GM18517 (cell line): ENCODE results near the gene CFAP53.
"Not testable (repeated sequence)": the region's sequence is repeated elsewhere in the genome, so short reads cannot be mapped to it uniquely, and the experiment has no call there.

Source experiments
- ATAC-seq: cut with Tn5 transposase; IDR thresholded peaks from one replicate; pipeline ENCODE4 v1.9.1; 2021; ENCODE audit warnings: mild to moderate bottlenecking, moderate library complexity; ENCODE audit not compliant: unreplicated experiment

Gene CFAP53

GRCh38 chr18:50288348-50289107 lies 22.2 kb upstream of the CFAP53 start:
- ATAC-seq, result not testable (repeated sequence)

GRCh38 chr18:50287441-50288347 lies 21.4 kb upstream of the CFAP53 start, which contains the start of gene CXXC1:
TSS of gene CXXC1 (minus strand) at chr18:50287692. CDS start at chr18:50287589, 103 bp downstream.
- peak; percentile 92 for ATAC-seq

DNA sequence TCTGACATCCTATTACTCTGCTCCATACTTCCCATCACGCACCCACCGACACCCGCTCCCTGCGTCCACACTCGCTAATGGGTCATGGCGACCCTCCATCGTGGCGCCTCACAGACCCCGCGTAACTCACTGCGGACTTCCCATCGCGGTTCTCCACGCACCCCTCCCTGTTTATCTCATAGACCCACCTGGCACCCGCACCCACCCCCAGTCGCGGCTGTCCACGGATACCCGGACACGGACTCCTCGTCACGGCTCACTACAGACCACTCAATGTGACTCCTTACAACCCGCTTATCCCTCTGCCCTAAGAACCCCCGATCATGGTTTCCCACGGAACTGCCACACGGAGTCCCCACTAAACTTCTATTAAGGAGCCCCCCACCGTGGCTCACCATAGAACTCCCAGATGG lies 20.7 kb upstream of the CFAP53 start:
- ATAC-seq, result no peak

DNA sequence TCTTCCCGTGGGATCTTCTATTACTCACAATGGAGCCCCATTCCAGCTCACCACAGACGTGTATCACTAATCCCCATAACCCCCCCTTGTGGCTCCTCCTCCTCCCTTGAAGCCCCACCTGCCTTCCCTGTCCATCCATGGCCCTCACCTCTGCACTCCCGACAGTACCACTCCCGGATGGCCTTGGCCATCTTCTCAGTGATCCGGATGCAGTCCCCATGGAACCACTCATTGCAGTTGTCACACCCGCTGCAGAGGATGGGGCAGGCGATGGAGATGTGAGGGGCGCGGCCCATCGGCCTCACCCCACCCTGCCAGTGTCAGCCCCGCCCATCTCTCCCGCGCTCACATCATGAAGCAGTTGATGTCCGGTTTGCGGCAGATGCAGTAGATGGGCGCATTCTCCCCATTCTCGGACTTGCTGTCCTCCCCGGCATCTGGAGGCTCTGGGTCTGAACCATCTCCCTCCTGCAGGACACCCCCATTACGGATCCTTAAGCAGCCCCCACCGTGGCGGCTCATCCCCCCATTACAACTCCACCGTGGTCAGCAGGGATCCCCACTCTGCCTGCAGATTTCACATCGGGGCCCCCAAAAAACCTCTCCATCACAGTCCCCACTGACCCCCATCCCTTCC lies 20.2 kb upstream of the CFAP53 start:
- ATAC-seq, result no peak

DNA sequence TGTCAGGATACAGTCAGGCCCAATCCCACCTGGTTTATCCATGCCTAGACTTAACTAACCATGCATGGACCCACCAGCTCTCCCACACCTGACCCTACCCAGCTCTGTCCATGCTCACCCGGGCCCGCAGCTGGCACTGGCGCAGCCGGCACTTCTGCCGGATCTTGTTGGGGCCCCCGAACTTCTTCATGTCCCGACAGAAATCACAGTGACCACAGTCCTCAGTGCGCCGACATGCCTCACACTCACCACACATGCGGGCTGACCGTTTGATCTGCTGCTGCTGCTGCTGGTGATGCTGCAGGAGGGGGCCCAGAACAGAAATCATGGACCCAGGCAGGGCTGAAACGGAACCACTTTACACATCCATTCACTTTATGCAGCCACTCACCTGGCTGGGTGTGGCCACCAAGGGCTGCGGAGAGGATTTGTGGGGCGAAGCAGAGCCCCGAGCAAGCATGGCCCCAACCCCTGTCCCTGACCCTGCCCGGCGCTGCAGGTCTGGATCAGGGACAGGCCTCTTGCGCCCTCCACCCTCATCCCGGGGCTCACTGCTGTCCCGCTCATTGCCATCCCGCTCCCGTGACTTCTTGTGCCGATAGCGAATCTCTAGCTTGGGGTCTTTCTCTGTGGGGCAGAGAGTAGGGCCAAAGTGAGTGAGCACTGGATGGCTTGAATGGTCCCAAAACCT lies 19.5 kb upstream of the CFAP53 start:
- no peak for ATAC-seq

- no peak for ATAC-seq
Measured at GRCh38 chr18:50285071-50285470, 18.8 kb upstream of the CFAP53 start.

DNA sequence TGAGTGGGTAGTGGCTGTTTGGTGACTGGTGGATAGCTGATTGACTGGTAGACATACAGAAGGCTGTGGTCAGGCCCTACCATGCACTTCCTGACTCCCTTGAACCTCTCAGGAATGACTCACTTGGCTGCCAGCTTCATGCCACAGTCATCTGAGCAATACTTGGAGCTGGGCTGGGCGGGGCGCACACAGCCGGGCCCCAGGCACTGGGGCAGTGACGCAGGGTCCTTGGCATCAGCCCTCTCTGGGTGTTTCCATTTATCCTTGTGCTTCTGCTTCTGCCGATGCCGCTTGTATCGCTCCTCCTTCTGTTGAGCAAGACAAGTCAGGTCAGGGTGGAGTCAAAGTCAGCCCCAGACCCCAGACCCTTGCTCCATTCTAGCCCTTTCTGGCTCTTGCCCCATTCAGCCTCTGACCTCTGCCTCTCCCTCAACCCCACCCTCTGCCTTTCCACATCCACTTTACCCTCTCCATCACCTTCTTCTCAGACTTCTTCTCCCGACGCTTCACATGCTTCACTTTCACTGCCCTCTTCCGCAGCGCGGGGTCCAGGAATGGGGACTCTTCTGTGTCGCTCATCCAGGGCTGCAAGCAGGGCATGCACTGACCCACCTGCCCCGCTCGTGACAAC lies 18.1 kb upstream of the CFAP53 start:
- ATAC-seq, result no peak

GRCh38 chr18:50283469-50284209 lies 17.3 kb upstream of the CFAP53 start:
- no peak for ATAC-seq

GRCh38 chr18:50282521-50283335 lies 16.4 kb upstream of the CFAP53 start:
- no peak for ATAC-seq

DNA sequence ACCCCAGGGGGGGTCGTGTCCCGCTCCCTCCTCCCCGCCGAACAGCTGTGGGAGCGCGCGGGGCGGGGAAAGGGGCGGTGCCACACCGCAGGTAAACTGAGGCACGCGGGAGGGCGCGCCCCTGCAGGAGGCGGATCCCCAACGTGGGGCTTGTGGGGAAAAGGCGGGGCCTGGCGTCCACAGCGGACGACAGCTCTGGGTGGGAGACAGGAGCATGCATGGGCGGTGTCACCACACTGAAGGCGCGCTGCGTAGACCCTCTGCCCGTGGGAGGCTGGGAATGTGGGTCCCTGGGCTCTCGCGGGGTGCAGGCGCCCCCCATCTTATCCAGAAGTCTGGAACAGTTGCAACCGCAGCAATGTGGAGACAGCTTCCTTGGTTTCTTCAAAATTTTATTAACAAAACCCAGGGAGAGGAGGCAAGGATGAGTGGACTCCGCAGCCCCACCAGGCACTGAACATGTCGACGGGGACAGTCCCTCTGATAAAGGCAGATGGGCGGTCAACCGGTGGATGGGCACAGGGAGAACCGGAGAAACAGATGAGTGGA lies 15.8 kb upstream of the CFAP53 start:
- no peak for ATAC-seq

DNA sequence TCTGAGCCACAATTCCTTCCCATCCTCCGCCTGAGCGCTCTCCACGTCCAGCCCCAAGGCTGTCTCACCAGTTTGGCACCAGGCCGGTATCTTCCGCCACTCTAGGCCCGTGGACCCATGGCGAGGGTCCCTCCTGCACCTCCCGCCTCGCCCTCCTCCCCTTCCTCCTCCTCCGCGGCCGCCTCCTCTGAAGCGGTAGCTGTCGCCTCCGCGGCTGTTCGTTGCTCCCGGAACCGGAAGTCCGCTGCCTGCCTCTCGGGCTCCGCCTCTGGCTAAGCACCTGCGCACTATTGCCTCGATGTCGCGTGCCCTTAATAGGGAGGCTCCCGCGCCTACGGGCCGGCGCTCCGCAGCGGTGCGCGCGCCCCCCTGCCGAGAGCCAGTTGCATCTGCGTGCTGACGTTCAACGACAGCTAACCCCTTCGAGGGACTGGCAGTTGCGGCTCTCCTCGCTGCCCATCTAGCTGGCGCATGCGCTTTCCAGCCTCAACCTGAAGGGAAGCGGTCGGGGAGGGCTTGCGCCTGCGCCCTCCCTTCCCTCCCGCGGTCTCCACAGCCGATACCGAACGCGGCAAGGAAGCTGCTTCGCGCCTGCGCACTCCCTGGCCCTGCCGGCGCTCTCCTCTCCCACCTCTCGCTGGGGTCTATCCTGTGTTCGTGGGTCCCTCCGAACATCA lies 15.1 kb upstream of the CFAP53 start, which contains the start of gene MBD1:
MBD1 (minus strand) TSS at position 229 of the 677 bp plus-strand sequence. CDS start 1,531 bp downstream, outside the sequence.
- peak; percentile 85 for ATAC-seq

DNA sequence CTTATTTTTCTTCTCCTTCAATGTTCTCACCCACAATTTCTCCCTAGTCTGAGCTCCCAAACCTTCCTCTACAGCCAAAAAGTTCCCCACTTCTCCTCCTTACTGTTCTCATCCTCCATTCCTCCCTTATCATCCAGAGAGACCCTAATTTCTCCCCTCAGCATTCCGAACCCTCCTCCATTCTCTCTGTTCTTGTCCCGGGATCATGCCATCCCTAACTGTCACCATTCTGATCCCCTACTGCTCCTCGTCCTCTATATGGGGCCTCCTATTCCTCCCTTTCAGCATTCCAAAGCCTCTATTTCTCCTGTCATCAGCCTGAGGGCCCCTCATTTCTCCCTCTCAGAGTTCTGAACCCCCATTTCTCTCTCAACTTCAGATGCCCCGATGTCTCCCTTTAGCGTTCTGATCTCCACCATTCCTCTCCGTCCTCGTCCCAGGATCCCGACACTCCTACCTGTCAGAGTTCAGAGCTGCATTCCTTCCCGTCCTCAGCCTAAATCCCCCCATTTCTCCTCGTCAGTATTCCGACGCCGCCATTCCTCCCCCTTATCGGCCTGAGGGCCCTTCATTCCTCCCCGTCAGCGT lies 14.5 kb upstream of the CFAP53 start:
- ATAC-seq, result no peak

DNA sequence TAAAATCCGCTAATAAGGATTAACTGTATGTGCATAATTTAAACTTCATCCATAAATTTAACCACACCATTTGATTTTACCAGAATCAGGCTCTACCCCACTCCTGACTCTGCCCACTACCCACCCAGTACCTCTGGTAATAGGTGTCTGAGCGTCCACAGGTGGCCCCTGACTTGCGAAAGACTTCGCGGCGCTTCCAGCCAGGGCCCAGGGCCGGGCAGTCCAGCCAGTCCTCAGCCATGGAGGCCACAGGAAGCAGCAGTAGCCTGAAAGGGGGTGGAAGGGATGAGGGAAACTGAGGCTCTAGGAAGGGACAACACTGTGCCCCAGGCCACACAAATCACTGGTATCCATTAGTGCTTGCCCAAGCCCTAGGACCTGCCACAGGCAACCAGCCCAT lies 13.5 kb upstream of the CFAP53 start:
- no peak for ATAC-seq

DNA sequence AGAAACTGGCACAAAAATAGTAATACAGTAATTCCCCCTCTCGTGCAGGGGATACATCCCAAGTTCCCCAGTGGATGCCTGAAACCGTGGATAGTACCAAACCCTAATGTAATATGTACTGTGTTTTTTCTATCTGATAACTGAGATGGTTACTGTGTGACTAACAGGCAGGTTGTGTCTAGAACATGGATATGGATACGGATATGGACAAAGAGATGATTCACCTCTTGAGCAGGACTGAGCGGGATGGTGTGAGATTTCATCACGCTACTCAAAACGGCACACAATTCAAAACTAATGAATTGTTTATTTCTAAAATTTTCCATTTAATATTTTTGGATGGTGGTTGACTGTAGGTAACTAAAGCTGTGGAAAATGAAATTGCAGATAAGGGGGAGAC lies 11.6 kb upstream of the CFAP53 start:
- no peak for ATAC-seq

- no peak for ATAC-seq
Measured at GRCh38 chr18:50276452-50276851, 10.2 kb upstream of the CFAP53 start.

DNA sequence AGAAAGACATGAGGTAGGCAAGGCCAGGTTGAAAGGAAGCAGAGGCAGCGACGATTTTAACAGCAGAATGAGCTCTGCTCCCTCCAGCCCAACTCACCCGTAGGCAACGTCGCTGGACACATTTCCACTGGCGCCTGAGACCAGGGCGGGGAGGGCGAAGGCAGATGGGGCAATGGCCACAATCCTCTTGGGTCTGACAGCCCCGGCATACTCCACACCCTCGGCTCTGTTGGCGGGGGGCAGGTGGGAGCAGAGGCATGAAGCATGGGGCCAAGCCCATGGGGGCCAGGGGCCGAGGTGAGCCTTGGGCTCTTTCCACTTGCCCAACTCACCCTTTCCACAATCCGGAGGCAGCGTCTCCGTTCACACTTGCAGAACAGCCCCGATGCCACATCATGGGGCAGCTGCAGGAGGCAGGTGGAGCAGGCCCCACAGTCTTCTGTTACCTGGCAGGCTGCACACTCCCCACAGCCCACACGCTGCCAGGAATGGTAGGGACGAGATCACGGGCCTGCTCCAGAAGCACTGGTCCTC lies 9.3 kb upstream of the CFAP53 start:
- ATAC-seq, result no peak

- no peak for ATAC-seq
Measured at GRCh38 chr18:50274941-50275340, 8.6 kb upstream of the CFAP53 start.
